ENCODE data around the gene SSBP4.

The SSBP4 gene

DNA sequence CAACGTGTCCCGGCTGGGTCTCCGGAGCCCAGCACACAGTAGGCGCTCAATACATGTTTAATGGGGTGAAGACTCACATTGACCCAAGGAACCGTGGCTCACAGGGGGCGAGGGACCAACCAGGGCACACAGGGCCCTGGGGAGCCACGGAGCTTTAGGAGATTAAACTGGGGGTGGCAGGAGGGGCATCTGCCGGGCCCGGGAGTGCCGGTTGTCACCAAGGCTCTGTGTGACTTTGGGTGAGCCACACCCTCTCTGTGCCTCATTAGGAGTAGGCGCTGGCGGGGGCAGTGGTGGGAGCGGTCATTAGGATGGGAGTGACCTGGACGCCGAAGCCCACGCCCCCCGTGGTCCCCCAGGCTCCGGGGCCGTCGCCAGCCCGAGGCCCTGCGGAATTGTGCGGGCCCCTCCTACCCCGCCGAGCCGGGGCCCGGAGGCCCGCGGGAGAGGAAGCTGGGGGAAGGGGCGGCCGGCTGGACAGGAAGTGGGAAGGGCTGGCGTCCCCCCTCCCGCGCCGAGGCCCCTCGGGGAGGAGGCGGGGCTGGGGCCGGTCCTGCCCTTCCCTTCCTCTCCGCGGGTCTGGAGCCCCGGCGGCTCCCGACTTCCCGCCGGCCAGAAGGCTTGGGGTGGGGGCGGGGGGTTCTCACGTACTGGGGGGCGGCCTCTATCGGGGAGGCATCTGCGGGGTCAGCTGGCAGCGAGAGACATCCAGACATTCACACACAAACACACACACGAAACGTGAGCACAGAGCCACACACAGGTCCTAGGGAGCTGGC, 1.8 kb upstream of the SSBP4 start:
- intact Hi-C loops (cut with DNase I): loop anchor here (2.0 to 10.0 kb wide), 3 partner anchors 73 to 213 kb away; partner anchors contain the start of genes JUND, PGPEP1 and RAB3A
- peak in 18 of 42 donors; percentile 38 to 70 (median 56) for DNase-seq

DNA sequence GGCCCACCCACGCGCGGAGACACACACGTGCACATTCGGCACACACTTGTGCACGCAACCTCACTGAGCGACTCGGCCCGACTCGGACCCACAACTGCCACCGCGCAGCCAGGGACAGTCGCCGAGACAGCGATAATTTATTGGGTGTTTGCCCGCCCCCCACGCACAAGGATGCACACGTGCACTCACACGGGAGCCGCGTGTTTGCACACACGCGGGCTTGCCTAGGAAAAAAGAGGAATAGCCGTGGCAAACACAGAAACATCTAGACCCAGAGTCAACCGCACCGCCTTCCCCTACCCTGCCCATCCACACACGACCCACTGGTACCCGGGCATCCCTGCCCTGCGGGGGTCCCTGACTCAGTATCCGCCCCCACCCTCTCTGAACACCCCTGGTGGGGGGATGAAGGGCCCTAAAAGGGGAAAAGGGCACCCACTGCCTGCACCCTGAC, 1.1 kb upstream of the SSBP4 start:
- DNase-seq: peak in 22 of 42 donors; percentile 17 to 72 (median 56)
- intact Hi-C loops (cut with DNase I): loop anchor here (2.0 to 10.0 kb wide), 3 partner anchors 73 to 213 kb away; partner anchors contain the start of genes JUND, PGPEP1 and RAB3A

DNA sequence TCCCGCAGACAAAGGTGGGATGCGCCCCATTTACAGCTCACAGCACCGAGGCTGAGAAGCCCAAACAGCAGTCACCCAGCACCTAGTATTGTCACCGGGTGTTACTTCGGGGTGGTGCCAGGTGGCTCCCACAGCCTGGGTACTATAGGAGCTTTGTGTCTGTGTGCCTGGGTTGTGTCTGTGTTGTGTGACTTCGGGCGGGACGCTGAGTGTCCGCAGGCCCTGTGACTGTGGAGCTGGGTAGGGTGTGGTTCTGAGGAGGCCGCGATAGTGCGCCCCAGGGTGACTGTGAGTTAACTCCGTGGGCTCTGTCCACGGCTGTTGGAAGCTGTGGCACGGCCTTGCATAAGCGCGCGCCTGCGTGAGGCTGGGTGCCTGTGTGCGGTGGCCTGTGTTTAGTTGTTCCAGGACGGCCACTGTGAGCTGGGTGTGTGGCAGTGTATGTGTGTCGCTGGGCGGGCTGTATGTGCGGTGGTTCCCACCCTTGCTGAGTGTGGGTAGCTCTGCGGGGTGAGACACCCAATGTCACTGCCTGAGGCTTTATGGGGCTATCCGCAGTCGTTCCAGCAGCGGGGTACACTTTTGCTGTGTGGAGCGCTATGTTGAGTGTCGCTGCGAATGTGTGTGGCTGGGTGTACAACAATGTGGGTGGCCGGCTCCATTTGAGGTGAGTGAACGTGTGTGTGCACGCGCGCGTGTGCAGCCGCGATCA, 559 bp upstream of the SSBP4 start:
- intact Hi-C loops (cut with DNase I): loop anchor here (2.0 to 10.0 kb wide), 3 partner anchors 74 to 214 kb away; partner anchors contain the start of genes JUND, PGPEP1 and RAB3A
- peak in 16 of 42 donors; percentile 29 to 82 (median 54) for DNase-seq

DNA sequence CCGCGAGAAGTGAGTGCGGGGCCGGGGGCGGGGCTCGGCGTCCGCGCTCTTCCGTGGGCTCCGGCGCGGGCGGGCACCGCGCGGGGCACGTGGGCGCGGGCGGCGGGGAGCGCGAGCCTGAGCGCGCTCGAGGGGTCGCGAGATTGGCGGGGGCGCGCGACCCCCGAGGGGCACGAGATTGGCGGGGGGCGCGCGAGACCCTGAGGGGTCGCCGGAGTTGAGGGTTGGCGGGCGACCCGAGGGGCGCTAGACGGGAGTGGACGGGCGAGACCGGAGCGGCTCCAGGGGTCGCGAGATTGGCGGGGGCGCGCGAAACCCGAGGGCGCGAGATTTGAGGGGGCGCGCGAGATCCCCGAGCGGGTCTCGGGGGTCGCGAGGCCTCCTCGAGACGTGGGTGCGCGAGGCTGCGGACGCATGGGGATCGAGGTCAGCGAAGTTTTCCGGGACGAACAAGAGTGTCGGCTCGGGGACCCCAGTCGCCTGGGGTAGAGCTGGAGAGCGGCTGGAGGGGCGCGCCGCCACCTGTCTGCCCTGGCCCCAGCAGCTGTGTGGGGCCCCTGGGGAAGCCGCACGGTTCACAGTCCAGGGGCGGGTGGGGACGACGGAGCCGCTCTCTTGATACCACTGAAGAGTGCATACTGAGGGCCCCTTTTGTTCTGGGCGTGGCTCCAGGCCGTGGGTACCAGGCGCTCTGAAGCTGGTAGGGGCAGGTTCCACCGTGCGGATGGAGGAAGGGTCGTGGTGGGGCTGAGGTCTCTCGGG, 682 bp downstream of the SSBP4 start:
- DNase-seq: peak in 3 of 42 donors; percentile 20 to 25 (median 21)
- intact Hi-C loops (cut with DNase I): loop anchor here (2.0 to 10.0 kb wide), 3 partner anchors 75 to 215 kb away; partner anchors contain the start of genes JUND, PGPEP1 and RAB3A

DNA sequence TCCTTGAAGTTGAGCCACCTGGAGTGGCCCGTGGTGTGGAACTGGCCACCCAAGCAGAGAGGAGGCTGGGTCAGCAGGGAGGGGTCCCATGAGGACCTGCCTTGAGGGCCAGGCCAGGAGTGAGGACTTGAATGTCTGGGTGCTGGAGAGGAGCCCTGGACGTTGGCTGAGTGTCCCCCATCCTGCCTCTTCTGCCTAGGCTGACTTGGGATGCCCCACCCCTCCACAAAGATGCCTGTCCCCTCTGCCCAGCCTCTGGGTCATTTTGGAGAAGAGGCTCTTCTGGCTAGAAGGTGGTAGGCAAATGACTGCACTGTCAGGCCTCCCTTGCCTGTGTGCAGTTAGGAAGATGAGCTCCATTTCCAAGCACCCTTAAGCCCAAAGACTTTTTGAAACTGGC, 1.7 kb downstream of the SSBP4 start:
- intact Hi-C loops (cut with DNase I): no loop called here
- no peak for DNase-seq

DNA sequence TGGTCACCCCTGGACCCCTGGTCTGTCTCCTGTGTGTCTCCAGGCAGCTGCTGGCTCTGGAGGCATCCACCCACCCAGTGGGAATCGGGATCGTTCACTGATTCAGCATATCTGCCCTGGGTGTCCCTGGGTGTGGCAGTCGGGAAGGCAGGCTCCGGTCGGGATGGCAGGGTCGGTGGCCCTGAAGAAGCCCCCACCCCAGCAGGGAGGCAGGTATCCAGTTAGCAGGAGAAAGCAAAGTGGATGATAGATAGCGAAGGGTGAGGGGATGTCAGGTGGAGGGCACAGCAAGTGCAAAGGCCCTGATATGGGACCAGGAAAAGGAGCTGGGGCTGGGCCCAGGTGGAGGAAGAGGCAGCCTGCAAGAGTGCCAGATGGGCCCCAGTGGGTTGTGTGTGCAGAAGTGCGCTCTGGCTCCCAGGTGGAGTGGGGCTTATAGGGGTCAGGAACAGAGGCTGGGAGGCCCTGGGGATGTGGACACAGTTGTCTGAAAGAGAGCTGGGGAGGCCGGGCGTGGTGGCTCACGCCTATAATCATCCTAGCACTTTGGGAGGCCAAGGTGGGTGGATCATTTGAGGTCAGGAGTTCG, 2.3 kb downstream of the SSBP4 start:
- no peak for DNase-seq
- intact Hi-C loops (cut with DNase I): no loop called here

DNA sequence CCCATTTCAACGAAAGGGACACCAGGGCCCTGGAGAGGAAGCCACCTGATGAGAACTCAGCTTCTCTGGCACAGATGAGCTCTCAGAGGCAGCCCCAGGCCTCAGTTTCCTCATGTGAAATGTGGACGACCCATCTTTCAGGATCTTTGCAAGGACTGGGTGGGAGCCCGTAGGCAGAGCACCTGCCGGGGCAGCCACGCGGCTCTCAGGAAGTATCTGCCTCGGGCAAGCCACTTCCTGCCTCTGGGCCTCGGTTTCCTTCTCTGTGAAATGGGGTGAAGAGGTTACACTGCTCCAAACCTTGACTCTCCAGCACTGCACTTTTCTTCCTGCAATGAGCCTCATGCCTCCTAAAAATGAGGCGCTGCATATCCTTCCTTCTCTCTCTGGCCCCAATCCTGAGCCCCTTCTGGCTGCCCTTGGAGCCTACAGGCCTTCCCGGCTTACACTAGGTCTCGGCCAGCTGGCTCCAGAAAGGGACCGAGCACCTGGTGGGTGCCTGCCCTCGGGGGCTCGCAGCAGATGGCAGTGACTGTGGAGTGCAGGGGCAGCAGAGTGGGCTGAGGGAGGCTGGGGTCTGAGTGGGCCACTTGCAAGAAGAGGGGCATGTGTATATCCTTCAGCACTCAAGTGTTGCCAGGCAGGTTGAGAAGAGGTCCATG, 3.5 kb downstream of the SSBP4 start:
- intact Hi-C loops (cut with DNase I): no loop called here
- peak in 1 of 42 donors; percentile 26 for DNase-seq

DNA sequence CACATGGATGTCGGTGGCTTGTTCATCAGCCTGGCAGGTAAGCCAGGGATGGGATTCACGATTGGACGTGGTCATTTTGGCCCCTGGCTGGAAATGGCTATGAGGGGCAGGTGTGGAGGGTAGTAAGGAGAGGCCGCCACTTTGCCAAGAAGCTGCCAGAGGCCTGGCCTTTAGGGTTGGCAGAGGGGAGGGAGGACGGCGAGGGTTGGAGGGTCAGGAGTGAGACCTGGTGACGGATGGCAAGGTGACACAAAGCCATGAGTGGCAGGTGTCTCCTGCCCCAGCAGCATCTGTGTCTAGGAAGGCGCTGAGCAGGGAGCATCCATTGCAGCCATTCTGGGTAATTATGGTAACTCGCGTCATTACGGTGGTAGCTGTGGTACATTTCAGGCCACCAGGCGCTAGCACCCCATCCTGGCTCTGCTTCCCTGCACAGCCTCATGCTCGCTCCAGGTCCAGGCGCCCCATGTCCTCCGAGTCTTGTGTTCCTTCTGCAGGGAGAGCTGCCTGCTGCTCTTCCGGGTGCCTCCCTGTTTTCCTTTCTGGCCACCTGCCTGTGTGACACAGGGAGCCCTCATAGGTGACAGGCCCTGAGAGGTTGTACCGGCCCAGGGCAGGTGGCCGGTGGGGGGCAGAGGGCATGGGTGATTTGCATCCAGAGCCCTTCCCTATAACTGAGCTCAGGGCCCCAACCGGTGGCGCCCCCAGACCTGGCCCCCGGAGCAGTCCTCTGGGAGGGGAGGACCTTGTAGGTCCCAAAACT, 4.2 kb downstream of the SSBP4 start:
- intact Hi-C loops (cut with DNase I): no loop called here
- peak in 2 of 42 donors; percentile 5 to 29 for DNase-seq

DNA sequence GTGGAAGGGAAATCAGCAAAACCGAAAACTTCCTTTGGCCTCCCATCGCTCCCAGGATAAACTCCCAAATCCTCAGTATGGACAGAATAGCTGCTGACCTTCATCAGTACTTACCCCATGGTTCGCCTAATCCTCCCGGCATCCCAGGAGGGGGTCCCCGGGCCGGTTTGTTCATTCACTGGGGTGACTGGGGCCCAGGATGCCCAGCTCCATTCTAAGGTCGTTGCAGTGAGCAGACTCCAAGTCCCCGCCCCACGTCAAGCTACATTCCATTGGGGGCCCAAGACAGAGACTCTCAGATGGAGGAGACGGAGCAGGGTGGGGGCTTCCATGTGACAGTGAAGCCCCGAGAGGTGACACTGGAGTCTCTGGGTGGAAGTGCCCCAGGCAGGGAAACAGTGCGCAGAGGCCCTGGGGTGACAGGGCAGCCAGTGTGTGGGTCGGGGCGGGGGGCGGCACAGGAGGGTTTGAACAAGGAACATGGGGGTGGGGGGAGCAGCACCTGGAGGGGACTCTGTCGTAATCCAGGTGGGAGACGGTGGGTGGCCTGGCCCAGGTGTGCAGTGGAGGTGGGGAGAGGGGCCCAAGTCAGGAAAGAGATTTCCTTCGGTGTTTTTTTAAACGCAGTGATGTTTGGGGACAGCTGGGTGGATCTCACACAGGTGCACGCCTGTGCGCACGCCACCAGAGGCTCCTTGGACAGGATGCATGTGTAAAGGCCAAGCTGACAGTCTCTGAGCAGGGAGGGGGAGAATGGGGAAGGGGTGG, 5.1 kb downstream of the SSBP4 start:
- DNase-seq: peak in 1 of 42 donors; percentile 30

DNA sequence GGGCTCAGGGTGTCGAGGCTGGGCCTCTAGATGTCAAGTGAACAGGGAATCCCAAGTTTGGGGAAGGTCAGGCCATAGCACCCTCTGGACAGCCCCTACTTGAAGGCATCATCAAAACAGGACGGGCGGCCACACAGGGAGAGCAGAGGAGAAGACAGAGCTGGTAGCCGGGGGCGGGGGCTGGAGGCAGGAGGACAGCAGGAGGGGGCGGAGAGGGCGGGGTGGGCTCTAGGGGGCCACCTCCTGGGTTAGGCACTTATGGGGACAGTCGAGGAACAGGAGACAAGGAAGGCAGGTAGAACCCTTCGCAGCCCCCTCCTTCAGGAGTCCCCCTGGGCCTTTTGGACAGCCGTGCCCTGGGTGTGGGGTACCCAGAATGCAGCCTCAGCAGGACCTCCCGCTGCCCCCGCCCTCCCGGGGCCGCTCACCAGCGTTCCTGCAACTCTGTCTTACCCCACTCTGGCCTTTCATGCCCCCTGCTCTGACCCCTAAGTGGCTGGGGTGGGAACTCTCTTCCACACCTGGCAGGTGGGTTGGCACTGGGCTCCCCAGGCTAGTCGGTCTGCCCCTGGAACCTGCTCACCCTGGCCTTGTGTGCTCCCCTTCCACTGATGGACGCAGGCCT, 5.8 kb downstream of the SSBP4 start:
- DNase-seq: peak in 1 of 42 donors; percentile 21
- intact Hi-C loops (cut with DNase I): no loop called here

More for the DNA sequence above, 5.1 kb downstream of the SSBP4 start:
- intact Hi-C loops (cut with DNase I): no loop called here

DNA sequence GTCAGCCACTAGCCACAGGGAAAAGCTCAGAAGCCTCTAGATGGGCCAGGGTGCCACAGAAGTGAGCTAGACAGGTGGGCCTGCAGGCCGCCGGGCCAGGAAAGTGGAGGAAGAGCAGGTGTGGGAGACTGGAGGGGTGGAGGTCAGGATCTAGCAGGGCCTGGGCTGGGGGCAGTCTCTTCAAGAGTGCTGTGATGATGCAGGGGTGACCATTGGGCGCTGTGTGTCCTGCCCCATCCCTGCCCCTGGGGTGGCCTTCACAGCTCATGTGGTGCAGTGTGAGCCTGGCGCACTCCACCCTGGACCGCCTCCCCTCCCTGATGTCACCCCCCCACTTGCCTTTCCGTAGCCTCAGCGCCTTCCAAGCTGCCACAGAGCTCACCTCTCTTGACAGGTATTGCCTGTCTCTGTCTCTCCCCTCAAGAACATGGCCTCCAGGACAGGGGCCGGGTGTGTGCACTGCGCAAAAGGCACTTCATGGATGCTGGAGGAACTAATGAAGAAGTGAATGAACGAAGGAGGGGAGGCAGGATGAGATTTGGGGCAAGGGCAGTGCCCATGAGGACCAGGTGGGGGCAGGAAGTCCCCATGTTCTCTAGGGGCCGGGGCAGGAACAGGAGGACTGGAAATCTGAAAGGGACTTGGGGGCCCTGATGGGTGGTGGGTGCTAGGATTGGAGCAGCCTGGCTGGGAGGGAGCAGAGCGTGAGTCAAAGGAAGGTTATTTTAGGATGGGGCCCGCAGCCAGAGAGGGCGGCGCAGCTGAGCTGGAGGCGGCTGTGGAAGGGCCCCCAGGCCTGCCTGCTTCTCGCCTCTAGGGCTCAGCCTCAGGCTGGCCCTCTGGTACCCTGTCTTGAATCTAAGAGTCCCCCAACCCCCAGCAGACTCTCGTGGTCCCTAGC, 6.6 kb downstream of the SSBP4 start:
- peak in 33 of 42 donors; percentile 44 to 87 (median 67) for DNase-seq
- intact Hi-C loops (cut with DNase I): no loop called here

DNA sequence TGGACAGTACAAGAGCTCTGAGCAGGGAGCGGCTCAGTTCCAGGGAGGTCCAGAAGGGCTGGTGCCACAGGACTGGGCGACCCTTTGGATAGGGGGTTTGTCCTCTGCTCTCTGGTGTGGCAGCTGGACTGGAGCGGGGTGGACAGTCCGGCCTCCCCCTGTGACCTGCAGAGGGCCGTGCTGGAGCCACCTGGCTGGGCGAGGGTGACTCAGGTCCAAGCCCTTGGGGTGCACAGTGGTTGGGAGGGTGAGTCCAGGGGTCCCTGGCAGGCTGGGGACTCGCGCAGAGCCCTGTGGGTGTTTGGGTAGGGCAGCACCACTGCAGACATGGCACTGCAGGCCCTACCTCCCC, 7.2 kb downstream of the SSBP4 start:
- peak in 1 of 42 donors; percentile 29 for DNase-seq
- intact Hi-C loops (cut with DNase I): no loop called here

DNA sequence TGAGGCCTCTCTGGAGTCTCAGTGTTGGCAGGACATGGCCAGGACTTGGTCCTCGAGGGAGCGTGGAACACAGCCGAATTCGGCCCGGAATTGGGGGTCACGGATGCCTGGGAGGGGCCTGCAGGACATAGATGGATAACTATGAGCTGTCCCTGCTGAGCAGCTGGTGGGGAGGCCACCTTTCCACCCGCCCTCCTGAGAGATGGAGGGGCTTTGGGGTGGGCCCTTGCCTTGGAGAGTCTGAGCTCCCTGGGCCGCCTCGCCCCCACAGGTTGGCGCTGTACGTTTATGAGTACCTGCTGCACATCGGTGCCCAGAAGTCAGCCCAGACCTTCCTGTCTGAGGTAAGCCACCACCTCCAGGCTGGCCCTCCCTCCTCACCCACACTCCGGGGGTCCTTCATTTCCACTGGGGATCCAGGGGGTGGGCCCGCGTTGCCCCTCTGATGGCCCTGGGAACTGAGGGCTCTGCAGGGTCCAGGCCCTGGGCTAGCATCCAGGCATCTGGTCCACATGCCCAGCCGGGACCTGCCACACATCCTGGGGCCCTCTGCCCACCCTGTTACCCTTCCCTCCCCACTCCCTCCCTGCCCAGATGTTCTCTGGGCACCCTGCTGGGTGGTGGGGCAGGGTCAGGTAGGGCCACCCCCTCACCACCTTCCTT, 8.0 kb downstream of the SSBP4 start:
- DNase-seq: no peak
- intact Hi-C loops (cut with DNase I): no loop called here

DNA sequence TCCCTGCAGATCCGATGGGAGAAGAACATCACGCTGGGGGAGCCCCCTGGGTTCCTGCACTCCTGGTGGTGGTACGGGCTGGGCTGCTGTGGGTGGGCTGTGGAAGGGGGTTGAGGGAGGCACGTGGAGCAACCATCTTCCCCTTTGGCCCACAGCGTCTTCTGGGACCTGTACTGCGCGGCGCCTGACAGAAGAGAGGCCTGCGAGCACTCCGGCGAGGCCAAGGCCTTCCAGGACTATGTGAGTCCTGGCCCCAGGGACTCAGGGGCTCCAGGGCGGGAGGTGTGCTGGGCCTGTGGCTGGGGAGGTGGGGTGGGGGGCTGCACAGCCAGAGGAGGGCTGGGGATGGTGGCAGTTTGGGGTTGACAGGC, 8.5 kb downstream of the SSBP4 start:
- no peak for DNase-seq
- intact Hi-C loops (cut with DNase I): no loop called here

Measured in head of caudate nucleus (tissue), 42 donors.